Measurements from ENCODE around the gene OVOL3.

GRCh38 chr19:36152352-36153091 lies 41.6 kb downstream of the OVOL3 start, which contains the start of gene COX7A1:
- no peak for TF ChIP-seq CTCF (IDR thresholded peaks at IDR 0.05; ENCODE audit: low read depth, low read length, missing input control)
- no peak for TF ChIP-seq YY1 (IDR thresholded peaks at IDR 0.05)
- TF ChIP-seq JUND (IDR thresholded peaks at IDR 0.05), result no peak
- no peak for TF ChIP-seq MAX (IDR thresholded peaks at IDR 0.05)
- no peak for TF ChIP-seq TAF1 (conservative IDR thresholded peaks at IDR 0.05)
- no peak for TF ChIP-seq ZBTB33 (IDR thresholded peaks at IDR 0.05)
- no peak for TF ChIP-seq GABPA (IDR thresholded peaks at IDR 0.05 in 1 of 2, conservative IDR thresholded peaks at IDR 0.05 in 1 of 2)
- TF ChIP-seq REST (IDR thresholded peaks at IDR 0.05), result no peak
- TF ChIP-seq RAD21 (IDR thresholded peaks at IDR 0.05), result no peak
- TF ChIP-seq ATF3 (IDR thresholded peaks at IDR 0.05), result no peak
- TF ChIP-seq FOXA1 (IDR thresholded peaks at IDR 0.05), result no peak
